PFSK-1 (cell line): ENCODE data around the gene YAF2.

Experiments
- POLR2AphosphoS5 ChIP-seq: IDR thresholded peaks from 2 replicates; pipeline ENCODE4 v1.6.1; 2012; ENCODE audit warnings: low read depth, mild to moderate bottlenecking, control low read depth, low read length, moderate library complexity
- REST ChIP-seq, 2 experiments: IDR thresholded peaks; 2 replicates each; pipeline versions ENCODE4 v1.6.1 to v1.8.0; 2011 to 2012; ENCODE audit warnings: low read depth in 2 of 2, low read length in 2 of 2, control low read depth in 1 of 2, inconsistent platforms in 1 of 2, mild to moderate bottlenecking in 1 of 2, moderate library complexity in 1 of 2; ENCODE audit not compliant: insufficient read depth in 1 of 2
- SIN3A ChIP-seq: IDR thresholded peaks from 2 replicates; pipeline ENCODE4 v1.6.1; 2012; ENCODE audit warnings: mild to moderate bottlenecking, low read length, moderate library complexity, borderline replicate concordance; ENCODE audit not compliant: insufficient read depth
- TAF1 ChIP-seq: IDR thresholded peaks from 2 replicates; pipeline ENCODE4 v1.6.1; 2012; ENCODE audit warnings: low read length, control low read depth, borderline replicate concordance; ENCODE audit not compliant: insufficient read depth

GRCh38 chr12:42260518-42260917 is 22.5 kb upstream of the YAF2 start:
- TF ChIP-seq POLR2AphosphoS5 (no peak), SIN3A (no peak), REST (IDR thresholded peaks at IDR 0.05; ENCODE audit: insufficient read depth in 1 of 2, low read depth in 2 of 2, low read length in 2 of 2) (no peak), TAF1 (no peak)
